ENCODE data around the gene CLEC4M.

CLEC4M gene, protein sequence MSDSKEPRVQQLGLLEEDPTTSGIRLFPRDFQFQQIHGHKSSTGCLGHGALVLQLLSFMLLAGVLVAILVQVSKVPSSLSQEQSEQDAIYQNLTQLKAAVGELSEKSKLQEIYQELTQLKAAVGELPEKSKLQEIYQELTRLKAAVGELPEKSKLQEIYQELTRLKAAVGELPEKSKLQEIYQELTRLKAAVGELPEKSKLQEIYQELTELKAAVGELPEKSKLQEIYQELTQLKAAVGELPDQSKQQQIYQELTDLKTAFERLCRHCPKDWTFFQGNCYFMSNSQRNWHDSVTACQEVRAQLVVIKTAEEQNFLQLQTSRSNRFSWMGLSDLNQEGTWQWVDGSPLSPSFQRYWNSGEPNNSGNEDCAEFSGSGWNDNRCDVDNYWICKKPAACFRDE

DNA sequence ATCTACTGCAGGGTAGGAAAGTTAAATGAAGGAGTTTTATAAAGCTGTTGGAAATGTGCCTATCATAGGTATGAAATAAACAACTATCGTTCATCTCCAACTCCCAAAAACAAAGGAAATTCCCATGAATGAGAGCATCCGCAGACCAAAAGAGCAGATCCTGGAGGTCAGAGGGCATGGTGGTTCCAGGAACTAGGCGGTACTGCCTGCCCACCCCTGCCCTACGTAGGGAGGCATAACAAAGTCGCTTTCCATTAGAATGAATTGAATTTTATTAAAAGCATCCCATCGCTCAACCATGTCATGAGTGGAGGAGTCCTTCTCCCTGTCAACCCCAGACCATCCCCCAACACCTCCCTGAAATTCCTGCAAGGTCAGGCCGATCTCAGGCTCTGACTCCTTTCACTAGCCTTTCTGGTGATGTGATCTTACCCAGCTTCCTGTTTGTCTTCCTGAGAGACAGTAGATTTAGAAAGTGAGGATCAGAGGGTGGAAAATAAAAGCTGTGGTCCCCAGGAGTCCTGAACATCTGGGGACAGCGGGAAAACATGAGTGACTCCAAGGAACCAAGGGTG lies at the start of gene CLEC4M:
Gene CLEC4M, plus strand, starts transcription at position 525 of the 575 bp plus-strand sequence. Its CDS starts 24 bp downstream, at position 549.
- no peak for DNase-seq (ENCODE audit: low read depth in 2 of 2)

DNA sequence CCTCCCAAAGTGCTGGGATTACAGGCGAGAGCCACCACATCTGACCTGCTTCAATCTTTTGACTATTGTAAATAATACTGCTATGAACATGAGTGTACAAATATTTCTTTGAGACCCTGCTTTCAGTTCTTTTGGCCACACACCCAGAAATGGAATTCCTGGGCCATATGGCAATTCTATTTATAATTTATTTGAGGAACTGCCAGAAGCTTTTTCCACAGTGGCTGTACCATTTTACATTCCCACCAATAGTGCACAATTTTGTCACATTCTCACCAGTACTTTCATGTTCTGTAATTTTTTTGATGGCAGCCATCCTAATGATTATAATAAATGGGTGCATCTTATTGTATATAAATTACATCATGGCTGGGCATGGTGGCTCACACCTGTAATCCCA lies 47.4 kb upstream of the CLEC4M start:
- no peak for DNase-seq (ENCODE audit: low read depth in 2 of 2)

DNA sequence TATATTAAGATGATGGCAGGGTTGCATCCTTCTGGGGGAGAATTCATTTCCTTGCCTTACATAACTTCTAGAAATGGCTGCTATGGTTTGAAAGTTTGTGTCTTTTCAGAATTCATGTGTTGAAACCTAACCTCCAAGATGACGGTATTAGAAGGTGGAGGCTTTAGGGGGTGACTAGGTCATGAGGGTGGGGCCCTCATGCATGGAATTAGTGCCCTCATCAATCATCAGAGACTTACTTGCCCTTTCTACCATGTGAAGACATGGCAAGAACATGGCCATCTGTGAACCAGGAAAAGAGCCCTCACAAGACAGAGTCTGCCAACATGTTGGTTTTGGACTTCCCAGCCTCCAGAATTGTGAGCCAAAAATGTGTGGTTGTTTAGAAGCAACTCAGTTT lies 46.3 kb upstream of the CLEC4M start:
- DNase-seq (ENCODE audit: low read depth in 2 of 2): no peak

DNA sequence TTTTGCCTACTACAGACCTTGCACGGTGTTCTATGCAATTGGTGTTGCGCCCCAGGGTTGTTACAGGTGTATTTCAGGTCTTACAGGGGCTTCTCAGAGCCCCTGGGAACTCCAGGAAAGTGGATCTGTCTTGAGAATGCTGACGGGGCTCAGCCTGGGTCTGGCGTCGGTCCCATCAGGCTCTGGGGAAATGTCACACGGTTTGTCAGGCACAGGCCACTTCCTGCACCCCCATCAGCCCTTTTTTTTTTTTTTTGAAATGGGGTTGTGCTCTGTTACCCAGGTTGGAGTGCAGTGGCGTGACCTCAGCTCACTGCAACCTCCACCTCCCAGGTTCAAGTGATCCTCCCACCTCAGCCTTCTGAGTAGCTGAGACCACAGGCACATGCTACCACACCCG lies 44.4 kb upstream of the CLEC4M start:
- no peak for DNase-seq (ENCODE audit: low read depth in 2 of 2)

DNA sequence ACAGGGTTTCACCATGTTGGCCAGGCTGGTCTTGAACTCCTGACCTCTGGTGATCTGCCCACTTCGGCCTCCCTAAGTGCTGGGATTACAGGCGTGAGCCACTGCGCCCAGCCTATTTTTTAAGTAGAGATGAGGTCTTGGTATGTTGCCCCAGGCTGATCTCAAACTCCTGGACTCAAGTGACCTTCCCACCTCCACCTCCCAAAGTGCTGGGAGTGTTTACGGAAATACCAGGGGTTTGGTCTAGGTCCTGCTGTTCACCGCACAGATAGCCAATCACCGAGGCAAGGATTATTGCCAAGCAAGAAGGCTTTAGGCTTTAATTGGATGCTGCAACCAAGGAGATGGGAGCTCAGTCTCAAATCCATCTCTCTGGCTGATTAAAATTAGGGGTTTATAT lies 42.7 kb upstream of the CLEC4M start:
- no peak for DNase-seq (ENCODE audit: low read depth in 2 of 2)

DNA sequence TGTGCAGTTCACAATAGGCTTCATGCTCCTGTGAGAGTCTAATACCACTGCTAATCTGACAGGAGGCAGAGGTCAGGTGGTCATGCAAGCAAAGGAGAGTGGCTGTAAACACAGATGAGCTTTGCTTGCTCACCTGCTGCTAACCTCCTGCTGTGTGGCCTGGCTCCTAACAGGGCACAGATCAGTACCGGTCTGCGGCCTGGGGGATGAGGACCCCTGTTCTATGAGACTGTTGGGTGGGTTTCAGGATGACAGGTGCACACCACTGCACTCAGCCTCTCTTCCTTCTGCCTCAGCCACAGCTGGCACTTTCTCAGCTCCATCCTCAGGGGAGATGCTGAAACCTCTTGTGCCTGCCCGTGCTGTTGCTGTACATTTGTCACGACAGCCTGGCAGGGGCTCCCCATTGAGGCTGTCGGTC lies 40.8 kb upstream of the CLEC4M start:
- DNase-seq (ENCODE audit: low read depth in 2 of 2): no peak

DNA sequence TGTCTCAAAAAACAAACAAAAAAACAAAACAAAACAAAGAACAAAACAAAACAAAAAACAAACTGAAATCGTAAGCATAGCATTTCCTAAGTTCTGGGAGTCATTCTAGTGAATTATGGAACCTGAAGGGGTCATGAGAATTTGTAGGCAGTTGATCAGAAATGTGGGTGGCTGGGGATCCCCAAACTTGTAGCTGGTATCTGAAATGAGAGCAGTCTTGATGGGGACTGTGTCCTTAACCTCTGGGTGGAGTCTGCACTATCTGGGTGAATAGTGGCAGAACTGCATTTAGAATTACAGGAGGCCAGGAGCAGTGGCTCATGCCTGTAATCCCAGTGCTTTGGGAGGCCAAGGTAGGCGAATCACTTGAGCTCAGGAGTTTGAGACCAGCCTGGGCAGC lies 37.3 kb upstream of the CLEC4M start:
- DNase-seq (ENCODE audit: low read depth in 2 of 2): no peak

DNA sequence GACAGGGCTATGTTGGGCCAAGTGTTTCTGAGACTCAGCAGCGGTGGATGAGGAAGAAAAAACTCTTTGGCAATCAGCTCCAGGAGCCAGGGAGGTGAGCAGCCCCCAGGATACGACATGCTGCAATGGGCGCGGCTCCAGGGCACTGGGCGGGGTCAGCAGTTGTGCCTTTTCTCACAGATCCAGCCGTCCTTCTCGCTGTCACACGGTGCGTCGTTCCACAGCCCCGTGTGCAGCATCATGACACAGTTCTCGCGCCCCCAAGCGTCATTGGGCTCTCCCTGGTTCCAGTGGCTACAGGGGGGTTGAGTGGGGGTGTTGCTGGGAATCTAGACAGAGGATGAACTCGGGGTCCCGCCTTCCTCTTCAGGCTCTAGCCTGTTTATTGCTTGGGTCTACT lies 33.8 kb upstream of the CLEC4M start:
- DNase-seq (ENCODE audit: low read depth in 2 of 2): no peak

DNA sequence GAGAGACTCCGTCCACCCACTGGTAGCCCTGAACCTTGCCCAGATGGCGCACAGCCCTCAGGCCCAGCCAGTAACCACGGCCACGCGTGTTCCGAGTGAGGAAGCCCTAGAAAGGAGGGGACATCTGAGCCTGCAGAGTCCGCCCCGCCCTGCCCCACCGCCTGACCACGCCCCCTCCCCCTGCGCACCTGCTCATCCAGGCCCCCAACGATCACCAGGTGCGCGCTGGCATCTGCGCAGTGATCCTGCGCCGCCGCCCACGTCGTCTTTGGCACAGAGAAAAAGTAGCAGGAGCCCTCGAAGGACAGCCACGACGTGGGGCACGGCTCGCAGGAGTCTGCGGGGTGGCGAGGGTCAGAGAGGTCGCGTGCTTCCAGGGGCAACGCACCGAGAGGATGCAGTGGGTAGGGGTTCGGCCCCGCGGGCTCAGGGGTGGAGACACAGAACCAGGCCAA lies 33.2 kb upstream of the CLEC4M start:
- DNase-seq (ENCODE audit: low read depth in 2 of 2): no peak

DNA sequence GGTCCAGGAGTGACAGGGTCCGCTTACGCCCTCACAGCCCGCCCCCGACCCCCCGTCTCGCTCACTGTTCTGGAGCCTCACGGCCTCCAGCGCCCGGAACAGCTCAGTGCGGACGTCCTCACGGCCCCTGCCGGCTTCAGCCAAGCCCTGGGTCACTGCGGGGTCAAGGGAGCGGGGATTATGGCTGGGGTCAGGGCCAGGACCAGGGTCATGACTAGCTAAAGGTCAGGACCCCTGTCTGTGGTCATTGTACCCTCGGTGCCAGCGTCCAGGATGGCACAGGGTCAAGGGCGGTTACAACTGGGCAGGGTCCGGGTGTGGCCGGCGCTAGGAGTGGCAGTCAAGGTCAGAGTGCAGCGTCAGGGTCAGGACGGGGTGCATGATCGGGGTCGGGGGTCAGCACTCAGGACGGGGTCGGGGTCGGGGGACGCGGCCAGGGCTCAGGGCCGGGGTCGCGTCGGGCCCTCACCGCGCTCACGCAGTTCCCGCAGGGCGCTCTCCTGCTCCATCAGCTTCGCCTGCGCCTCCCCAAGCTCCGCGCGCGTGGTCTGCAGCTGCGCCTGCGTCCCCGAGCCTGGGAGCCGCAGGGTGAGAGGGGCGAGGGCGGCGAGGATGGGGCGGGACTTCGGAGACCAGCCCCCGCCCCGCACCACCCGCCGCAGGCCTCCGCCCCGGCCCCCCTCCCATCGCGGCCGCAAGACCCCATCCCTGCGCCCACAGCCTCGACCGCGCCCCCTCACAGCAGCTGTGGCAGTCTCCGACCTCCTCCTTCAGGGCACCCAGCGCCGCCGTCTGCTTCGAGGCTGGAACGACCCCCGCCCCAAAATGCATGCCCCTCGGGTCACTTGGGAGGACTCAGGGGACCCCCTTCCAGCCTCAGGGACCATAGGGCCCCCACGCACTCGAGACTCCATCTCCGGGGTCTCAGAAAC lies 32.5 kb upstream of the CLEC4M start:
- DNase-seq (ENCODE audit: low read depth in 2 of 2): no peak

DNA sequence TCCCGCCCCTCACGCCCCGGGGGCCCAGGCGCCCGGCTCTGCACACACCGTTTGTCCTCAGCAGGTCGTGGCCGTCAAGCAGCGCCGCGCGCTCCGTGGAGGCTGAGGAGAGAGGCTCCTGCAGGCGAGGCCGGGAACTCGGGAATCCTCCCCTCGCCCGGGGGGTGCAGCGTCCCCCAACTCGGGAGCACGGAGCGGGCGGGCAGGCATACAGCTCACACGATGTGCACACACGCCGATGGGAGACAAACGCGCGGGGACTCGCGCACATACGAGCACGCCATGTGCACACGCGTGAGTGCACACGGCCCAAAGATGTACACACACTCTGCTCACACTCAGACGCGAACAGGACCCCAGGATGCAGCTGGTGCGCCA lies 31.8 kb upstream of the CLEC4M start:
- no peak for DNase-seq (ENCODE audit: low read depth in 2 of 2)

DNA sequence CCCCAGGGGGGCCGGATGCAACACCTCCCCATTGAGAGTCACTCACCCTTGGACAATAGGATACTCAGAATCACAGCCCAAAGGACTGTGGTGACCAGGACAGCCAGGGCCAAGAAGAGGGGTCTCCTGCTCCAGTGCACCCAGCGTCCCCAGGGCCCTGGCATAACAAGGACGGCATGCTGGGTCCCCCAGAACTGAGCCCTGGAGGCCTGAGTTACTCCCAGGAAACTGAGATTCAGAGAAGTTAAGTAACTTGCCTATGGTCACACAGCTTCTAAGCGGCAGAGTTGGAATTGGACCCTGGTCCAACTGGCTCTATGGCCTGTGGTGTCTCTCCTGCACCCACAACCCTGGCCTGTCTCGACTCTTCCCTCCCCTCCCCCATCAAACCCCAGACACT lies 31.4 kb upstream of the CLEC4M start:
- no peak for DNase-seq (ENCODE audit: low read depth in 2 of 2)

DNA sequence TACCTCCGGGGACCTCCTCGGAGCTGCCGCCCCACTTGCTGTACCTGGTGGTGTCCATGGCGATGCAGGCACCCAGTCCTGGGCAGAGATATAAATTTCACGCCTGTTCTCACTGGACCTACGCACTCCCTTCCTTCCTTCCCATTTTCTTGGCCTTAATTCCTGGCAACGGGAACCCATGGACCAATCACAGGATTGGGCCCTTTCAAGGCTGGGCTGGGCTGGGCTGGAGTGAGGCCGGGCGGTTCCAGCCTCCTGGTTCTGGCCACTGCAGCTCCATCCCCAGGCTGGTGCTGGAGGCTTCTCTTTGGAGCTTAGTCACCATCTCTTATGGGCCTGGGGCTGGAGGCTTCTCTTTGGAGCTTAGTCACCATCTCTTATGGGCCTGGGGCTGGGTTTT lies 31.0 kb upstream of the CLEC4M start, which contains the start of gene CLEC4G:
Gene CLEC4G, minus strand, starts transcription at position 66 of the 400 bp plus-strand sequence. Its CDS starts 8 bp downstream, at position 58.
- DNase-seq (ENCODE audit: low read depth in 2 of 2): no peak

DNA sequence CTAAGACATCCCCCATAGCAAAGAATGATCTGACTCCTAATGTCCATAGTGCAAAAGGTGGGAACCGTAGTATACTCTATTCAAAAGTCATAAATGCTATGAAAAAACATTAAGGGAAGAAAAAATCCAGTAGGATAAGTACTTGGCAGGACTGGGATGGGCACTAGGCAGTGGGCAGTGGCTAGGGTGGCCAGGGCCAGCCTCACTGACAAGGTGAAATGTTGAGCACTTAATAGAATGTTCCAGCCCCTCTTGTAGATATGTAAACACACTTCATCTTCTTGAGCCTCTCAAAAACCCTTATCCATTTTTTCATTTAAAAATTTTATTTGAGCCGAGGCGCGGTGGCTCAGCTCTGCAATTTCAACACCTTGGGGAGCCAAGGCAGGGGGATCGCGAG lies 29.7 kb upstream of the CLEC4M start:
- no peak for DNase-seq (ENCODE audit: low read depth in 2 of 2)

DNA sequence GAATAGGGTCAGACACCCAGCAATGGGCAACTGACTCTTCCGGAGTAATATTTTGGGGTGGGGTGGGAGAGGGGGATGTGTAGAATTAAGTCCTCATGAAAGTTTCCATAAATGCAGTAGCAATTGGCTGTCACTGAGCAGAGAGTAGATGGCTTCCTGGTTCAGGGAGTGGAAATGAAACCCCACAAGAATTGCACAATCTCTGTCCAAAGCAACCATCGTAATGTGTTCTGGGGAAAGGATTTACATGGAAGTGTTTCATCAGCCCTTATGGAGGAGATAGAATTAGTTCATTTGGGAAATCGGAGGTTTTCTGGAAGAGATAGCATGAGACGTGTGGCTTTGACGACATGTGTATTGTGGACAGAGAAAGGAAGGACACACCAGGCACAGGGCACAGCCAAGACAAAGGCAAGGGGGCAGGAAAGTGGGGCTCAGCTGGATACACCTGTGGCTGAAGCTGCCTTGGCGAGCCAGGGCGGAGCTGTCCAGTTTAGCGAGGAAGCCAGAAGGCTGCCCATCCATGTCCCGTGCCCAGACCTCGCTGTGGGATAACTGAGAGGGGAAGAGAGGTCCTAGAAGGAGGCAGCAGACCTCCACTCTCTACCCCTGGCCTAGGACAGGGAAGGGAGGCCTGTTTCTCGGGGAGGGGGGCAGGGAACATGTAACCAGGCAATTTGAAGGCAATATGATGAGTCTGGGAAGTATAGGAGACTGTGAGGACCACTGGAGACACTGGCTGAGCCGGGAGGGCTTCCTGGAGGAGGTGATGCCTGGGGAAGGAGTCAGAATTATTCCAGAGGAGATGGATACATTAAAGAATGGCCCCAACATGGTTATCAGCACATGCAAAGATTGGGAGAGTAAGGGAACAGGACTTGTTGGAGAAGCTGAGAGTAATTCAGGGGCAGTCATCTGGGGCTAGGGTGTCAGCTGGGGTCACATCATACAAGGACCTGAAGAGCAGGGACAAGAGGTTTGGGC lies 28.5 kb upstream of the CLEC4M start:
- no peak for DNase-seq (ENCODE audit: low read depth in 2 of 2)

DNA sequence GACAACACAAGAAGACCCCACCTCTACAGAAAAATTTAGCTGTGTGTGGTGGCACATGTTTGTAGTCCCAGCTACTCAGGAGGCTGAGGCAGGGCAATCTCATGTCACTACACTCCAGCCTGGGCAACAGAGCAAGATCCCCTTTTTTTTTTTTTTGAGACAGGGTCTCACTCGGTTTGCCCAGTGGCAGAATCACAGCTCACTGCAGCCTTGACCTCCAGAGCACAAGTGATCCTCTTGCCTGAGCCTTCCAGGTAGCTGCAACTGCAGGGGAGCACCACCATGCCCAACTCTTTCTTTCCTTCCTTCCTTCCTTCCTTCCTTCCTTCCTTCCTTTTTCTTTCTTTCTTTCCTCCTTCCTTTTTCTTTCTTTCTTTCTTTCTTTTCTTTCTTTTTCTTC lies 26.9 kb upstream of the CLEC4M start:
- DNase-seq (ENCODE audit: low read depth in 2 of 2): no peak

DNA sequence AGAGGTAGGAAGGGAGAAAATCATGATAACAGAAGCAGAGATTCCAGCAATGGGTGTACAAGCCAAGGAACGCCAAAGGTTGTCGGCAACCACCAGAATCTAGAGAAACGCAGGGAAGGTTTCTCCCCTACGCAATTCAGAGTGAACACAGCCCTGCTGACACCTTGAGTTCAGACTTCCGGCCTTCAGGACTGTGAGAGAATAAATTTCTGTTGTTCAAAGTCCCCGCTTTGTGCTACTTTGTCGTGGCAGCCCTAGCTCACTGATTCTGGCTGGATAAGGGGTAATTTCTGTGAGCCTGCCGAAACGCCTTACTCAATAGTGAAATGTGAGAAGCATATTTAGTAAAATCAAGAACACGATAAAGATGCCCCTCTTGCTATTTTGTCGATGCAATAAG lies 25.8 kb upstream of the CLEC4M start:
- DNase-seq (ENCODE audit: low read depth in 2 of 2): no peak

DNA sequence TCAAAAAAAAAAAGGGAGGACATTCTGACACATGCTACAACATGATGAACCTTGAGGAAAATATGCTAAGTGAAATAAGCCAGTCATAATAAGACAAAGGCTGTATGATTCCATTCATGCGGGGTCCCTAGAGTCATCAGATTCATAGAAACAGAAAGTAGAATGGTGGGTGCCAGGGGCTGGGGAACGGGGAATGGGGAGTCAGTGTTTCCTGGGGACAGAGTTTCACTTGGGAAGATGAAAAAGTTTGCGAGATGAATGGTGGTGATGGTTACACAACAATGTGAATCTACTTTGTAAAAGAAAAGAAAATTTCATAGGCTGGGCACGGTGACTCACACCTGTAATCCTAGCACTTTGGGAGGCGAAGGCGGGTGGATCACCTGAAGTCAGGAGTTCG lies 25.0 kb upstream of the CLEC4M start:
- DNase-seq (ENCODE audit: low read depth in 2 of 2): peak in 1 of 2 donors; percentile 30

DNA sequence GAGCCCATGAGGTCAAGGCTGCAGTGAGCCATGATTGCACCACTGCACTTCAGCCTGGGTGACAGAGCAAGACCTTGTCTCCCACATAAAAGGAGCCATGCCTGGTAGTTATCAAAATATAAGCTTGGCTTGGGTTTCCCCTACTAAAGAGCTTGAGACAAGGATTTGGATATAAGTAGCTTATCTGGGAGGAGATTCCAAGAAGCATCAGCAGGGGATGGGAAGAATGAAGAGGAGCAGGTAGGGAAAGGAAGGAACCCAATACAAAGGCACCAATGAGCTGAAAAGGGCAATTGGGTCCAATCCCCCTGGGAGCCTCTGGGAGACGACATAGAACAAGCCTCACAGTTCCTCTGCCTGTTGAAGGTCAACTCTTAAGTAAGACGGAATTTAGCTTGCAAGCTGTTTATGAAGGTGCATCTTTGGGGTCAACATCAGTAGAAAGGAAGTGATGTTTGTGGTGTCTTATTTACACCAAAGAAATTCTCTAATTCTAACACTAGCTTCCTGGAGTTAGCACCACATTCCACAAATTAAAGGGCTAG lies 23.8 kb upstream of the CLEC4M start:
- no peak for DNase-seq (ENCODE audit: low read depth in 2 of 2)

DNA sequence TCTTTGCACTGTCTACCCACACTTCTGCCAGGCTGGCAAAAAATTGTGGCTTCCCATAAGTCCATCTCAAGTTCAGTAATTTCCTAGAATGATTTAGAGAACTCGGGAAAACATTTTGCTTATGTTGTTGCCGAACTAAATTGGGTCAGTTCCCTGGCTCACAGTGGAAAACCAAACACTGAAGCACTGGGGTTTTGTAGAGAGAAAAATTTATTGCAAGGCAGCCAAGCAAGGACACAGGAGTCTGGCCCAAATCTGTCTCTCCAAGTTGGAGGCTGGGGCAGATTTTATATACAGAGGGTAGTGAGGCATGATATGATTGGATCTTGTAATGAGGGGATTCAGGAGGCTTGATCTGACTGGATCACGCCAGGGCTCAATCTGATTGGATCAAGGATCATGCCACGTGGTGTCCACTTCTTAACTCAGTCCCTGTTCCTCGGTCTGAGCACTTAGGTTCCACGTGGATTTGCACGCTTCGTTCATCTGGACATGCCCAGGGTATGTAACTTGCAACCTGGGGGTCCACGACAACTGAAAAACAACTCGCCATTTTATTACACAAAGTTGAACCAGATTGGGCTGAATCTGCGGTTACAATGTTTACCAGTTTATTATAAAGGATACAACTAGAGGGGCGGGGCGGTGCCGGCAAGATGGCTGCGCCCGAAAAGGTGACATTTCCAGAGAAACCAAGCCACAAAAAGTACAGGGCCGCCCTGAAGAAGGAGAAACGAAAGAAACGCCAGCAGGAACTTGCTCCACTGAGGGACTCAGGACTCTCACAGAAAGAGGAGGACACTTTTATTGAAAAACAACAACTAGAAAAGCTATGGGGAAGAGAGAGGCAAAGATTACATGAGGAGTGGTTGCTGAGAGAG lies 23.0 kb upstream of the CLEC4M start:
- DNase-seq (ENCODE audit: low read depth in 2 of 2): no peak

Measured in activated CD4-positive, alpha-beta T cell treated with anti-CD3 and anti-CD28 coated beads for 24 hours (primary cell).